AG04449 (cell line): ENCODE data around the gene HRH3.

Source experiments
- CTCF ChIA-PET: fragments of 350-600 bp; formaldehyde crosslinking; extraction: SDS; loops from one replicate; lab custom pipeline; 2021; ENCODE audit warnings: antibody characterized with exemption; lab: Yijun Ruan, JAX
- POLR2A ChIA-PET: fragments of 400-600, 350-600 bp; formaldehyde crosslinking; extraction: SDS; loops from one replicate; lab custom pipeline; 2020; ENCODE audit warnings: antibody characterized with exemption, inconsistent platforms; lab: Yijun Ruan, JAX
- DNase-seq: peaks from one replicate; pipeline ENCODE4 v3.0.0-alpha.2; 2010; ENCODE audit warnings: low read depth, low spot score
- H3K4me3 ChIP-seq: 2 replicates; pipeline ENCODE4 v1.5.1; 2011; ENCODE audit warnings: low read depth, mild to moderate bottlenecking, control low read depth, low read length
- TF ChIP-seq, protein P1 (sequence below): IDR thresholded peaks from one replicate; pipeline ENCODE4 v1.5.1; 2011; ENCODE audit warnings: mild to moderate bottlenecking, moderate library complexity, low read length, control low read depth, inconsistent platforms; ENCODE audit not compliant: insufficient read depth; ENCODE audit errors: missing control alignments

HRH3 gene

DNA sequence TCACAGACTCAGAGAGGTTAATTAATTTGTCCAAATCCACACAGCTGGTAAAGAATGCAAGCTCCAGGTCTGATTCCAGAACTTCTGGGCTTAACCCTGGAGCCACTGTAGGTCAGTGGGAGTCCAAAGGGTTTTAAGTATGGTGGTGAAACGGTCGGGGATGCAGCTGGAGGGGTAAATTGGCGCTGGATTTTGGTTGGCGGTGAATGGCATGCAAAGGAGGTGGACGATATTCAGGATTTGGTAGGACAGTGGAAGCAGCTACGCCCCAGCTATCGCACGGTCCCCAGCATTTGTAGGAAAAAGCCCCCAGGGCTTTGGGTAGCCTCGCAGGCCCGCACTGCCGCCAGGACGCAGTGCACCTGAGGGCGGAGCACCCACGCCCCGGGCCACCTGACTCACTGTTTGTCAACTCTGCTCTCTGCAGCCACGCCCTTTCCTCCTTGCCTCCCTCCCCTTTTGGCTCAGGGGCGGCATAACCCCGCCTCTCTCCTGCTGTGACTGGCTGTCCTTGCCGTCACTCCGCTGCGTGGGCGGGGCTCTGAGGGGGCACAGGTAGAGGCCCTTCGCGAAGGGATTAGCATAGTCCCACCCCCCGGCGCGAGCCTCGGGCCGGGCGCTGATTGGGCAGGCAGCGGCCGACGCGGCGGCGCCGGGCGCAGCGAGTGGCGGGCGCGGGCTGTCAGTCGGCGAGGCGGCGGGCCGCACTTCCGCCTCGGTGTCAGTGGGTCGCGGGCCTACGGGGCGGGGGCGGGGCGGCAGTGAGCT, 17.9 kb upstream of the HRH3 start, which contains the start of gene OSBPL2:
Gene OSBPL2 (plus strand): TSS at position 721 of the 768 bp plus-strand sequence. CDS start 17,664 bp downstream, outside the sequence.
- TF ChIP-seq, protein P1, sequence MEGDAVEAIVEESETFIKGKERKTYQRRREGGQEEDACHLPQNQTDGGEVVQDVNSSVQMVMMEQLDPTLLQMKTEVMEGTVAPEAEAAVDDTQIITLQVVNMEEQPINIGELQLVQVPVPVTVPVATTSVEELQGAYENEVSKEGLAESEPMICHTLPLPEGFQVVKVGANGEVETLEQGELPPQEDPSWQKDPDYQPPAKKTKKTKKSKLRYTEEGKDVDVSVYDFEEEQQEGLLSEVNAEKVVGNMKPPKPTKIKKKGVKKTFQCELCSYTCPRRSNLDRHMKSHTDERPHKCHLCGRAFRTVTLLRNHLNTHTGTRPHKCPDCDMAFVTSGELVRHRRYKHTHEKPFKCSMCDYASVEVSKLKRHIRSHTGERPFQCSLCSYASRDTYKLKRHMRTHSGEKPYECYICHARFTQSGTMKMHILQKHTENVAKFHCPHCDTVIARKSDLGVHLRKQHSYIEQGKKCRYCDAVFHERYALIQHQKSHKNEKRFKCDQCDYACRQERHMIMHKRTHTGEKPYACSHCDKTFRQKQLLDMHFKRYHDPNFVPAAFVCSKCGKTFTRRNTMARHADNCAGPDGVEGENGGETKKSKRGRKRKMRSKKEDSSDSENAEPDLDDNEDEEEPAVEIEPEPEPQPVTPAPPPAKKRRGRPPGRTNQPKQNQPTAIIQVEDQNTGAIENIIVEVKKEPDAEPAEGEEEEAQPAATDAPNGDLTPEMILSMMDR = no peak
- ChIA-PET CTCF (interaction anchor here (0.8 kb wide), 1 partner anchor 144 kb away, joined by 3 read pairs; no protein-coding TSS in a partner anchor), POLR2A (interaction anchor here (0.5 kb wide), 1 partner anchor 10 kb away, joined by 3 read pairs; no protein-coding TSS in a partner anchor)
- peak within 1 kb of the TSS; percentile 91 for H3K4me3 ChIP-seq
- DNase-seq = peak; percentile 80

DNA sequence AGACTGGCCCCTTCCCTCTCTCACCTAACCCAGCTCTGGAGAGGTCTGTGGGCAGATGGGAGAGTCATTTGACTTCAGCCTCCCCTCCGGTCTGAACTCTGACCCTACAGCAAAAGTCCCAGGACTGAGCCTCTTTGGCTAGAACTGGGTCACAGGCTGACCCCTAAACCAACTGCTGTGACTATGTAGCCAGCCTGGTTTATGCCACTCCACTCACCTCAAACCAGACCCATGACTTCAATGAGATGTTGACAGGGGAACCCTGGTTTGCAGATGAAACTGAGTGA, 17.4 kb upstream of the HRH3 start:
- POLR2A ChIA-PET = no interaction called here
- TF ChIP-seq, protein P1 = no peak
- H3K4me3 ChIP-seq = no peak overlapping the region
- no peak for DNase-seq
- CTCF ChIA-PET = interaction anchor here (0.8 kb wide), 1 partner anchor 145 kb away, joined by 3 read pairs; no protein-coding TSS in a partner anchor

DNA sequence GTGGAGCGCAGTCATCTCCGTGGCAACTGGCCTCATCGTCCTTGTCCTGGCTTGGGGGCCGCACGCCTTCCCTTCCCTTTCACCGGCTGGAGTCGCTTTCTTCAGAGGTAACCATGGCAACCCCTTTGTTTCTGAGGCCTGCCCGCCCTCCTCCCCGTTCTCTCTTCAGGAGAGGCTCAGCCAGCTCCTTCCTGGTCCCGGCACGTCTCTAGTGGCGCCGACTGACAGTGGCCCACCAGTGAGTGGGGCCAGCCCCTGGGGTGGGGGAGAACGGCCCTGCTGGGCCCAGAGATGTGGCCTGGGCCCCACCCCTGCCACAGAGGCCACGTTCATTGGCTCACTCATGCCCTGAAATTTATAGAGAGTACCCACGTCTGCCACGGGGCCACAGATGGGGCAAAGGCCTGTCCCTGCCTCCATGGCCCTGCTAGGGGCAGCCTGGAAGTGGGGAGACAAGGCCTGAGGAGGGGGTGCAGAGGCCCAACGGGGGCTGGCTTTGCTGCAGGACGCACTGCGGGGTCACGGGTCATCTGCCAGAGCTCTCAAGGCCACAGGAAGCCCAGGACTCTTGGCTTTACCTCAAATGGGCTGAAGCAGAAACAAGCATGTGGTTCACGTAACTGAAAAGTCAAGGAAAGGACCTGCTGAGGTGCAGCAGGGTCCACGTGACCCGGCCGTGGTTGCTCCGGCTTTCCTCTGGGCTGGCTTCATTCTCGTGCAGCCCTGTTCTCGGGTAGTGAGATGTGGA, 16.9 kb upstream of the HRH3 start:
- ChIA-PET CTCF (interaction anchor here (1.4 kb wide), 1 partner anchor 12 kb away, joined by 3 read pairs; no protein-coding TSS in a partner anchor), POLR2A (no interaction called here)
- TF ChIP-seq, protein P1 = no peak
- no peak for DNase-seq
- no peak overlapping the region for H3K4me3 ChIP-seq

DNA sequence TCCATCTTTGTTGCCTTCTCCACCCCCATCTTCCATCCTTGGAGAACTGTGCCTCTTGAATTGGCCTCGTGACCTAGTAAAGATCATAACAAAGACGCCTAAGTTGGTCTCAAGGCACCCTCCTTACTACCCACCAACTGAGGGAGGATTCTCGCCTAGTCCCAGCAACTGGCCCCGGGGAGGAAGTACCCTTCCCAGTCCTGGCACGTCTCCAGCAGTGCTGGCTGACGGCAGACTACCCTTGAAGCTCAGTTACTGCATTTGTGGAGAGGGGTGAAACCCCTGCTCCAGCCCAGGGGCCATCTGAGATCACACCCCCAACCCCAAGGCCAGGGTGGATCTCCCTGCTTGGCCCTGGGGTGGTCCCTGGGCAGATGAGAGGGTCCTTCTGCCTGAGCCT, 16.1 kb upstream of the HRH3 start:
- TF ChIP-seq, protein P1 = no peak
- no peak overlapping the region for H3K4me3 ChIP-seq
- DNase-seq = no peak
- CTCF ChIA-PET = interaction anchor here (1.4 kb wide), 1 partner anchor 11 kb away, joined by 3 read pairs; no protein-coding TSS in a partner anchor
- POLR2A ChIA-PET = no interaction called here

DNA sequence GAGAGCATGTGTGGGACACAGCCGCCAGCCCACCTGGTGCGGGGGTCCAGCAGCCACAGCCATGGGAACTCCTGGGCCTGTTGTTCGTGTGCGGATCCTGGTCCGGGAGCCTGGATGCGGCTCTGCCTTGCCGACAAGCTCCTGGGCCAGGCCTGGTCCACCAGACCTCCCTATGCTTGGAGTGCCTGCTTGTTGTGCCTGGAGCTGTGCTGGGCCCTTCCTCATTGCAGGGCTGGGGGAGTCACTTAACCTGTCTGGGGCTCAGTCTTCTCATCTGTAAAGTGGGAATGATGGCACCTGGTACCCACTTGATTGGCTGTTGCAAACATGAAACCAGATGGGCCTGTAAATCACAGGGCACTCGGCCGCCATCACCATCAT, 15.7 kb upstream of the HRH3 start:
- ChIA-PET CTCF (interaction anchor here (1.4 kb wide), 1 partner anchor 10 kb away, joined by 3 read pairs; no protein-coding TSS in a partner anchor), POLR2A (no interaction called here)
- no peak for DNase-seq
- H3K4me3 ChIP-seq = no peak overlapping the region
- TF ChIP-seq, protein P1 = no peak
